Natural killer cell treated with Interleukin-12 subunit alpha and Interleukin-12 subunit beta and Interleukin-15 and Interleukin-18, amount 100 ng/mL, for 72 hours (primary cell): Measurements from ENCODE around the gene TMEM225. TPM values are rescaled to one million over a fixed set of nuclear protein-coding genes. Genes with fewer than 3 reads are reported as not detected.
"Not testable (repeated sequence)": the region's sequence is repeated elsewhere in the genome, so short reads cannot be mapped to it uniquely, and the experiment has no call there.

Source experiments
- ATAC-seq, 2 donors: fragments of 150-1000 bp; cut with Tn5 transposase in 1 of 2; sonication (Bioruptor Pico), chemical (Tn5 transposase) in 1 of 2; 2 replicates each; pipeline ENCODE4 v1.10.0; 2021
- DNase-seq: peaks from one replicate; pipeline ENCODE4 v3.0.0; 2022; ENCODE audit warnings: low spot score
- H3K27ac Mint-ChIP-seq, 2 donors: 1 replicate in 1 of 2; 2 replicates in 1 of 2; pipeline ENCODE4 v1.8.0; 2022; ENCODE audit warnings: mixed read lengths in 2 of 2, mild to moderate bottlenecking in 1 of 2, moderate library complexity in 1 of 2
- H3K27me3 Mint-ChIP-seq, 2 donors: 1 replicate in 1 of 2; 2 replicates in 1 of 2; pipeline ENCODE4 v1.8.0; 2022; ENCODE audit warnings: mixed read lengths in 2 of 2
- H3K36me3 Mint-ChIP-seq: one replicate; pipeline ENCODE4 v1.8.0; 2022; ENCODE audit warnings: mixed read lengths
- H3K4me1 Mint-ChIP-seq, 2 donors: 1 replicate in 1 of 2; 2 replicates in 1 of 2; pipeline ENCODE4 v1.8.0; 2022; ENCODE audit warnings: low read depth in 2 of 2, mixed read lengths in 2 of 2, mild to moderate bottlenecking in 1 of 2
- H3K4me3 Mint-ChIP-seq: one replicate; pipeline ENCODE4 v1.8.0; 2022; ENCODE audit warnings: mixed read lengths
- H3K9me3 Mint-ChIP-seq: 2 replicates; pipeline ENCODE4 v1.8.0; 2022; ENCODE audit warnings: mixed read lengths
- total RNA-seq, 2 donors: library from RNA; stranded (reverse); gene quantifications; one replicate each; pipeline ENCODE4 v1.2.3, GENCODE V29; 2022

Gene TMEM225, protein sequence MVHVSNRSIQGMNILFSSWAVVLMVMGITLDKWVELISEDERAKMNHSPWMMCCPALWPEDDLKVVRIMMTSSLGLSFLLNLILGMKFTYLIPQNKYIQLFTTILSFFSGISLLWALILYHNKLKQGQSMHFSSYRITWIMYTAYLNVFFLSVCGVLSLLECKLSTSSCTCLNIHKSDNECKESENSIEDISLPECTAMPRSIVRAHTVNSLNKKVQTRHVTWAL
- total RNA-seq = not detected

DNA sequence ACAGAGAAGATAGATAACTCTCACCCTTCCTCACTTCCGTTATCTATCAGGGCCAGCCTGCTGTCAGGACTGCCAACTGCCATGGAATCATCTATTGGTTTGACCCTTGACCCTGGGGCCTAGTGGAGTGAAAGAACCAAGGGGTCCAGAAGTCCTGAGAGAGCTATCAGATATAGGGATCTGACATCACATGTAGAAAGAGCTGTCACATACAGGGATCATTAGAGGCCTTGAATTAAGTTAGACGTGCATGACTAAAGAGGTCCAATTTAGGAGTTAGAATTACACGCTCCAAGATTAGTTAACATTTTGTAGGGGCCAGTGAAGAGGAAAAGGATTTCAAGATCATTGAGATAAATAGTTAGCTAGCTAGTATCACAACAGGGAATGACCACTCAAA, at the start of gene TMEM225:
TSS of gene TMEM225 (minus strand) at position 101 of the 400 bp plus-strand sequence. CDS start 245 bp downstream, outside the sequence.
- no peak within 1 kb of the TSS for H3K27ac Mint-ChIP-seq
- DNase-seq (no peak), ATAC-seq (no peak)
- no peaks in the 10 kb centered on the region for H3K36me3 Mint-ChIP-seq
- peaks cover 0 to 6% of the 10 kb centered on the region in 2 donors for H3K27me3 Mint-ChIP-seq
- H3K9me3 Mint-ChIP-seq = peaks cover 6% of the 10 kb centered on the region
- no peaks in the 10 kb centered on the region for H3K4me1 Mint-ChIP-seq
- no peak within 1 kb of the TSS for H3K4me3 Mint-ChIP-seq

GRCh38 chr11:123924027-123924426, 38.6 kb upstream of the TMEM225 start:
- H3K4me3 Mint-ChIP-seq = no peak overlapping the region
- H3K27ac Mint-ChIP-seq = no peak overlapping the region
- no peaks in the 10 kb centered on the region for H3K27me3 Mint-ChIP-seq
- no peaks in the 10 kb centered on the region for H3K36me3 Mint-ChIP-seq
- H3K9me3 Mint-ChIP-seq = no peaks in the 10 kb centered on the region
- no peaks in the 10 kb centered on the region for H3K4me1 Mint-ChIP-seq
- no peak for ATAC-seq
- no peak for DNase-seq

GRCh38 chr11:123920943-123921342, 35.5 kb upstream of the TMEM225 start:
- no peaks in the 10 kb centered on the region for H3K36me3 Mint-ChIP-seq
- no peak overlapping the region for H3K4me3 Mint-ChIP-seq
- H3K4me1 Mint-ChIP-seq = no peaks in the 10 kb centered on the region
- no peak for DNase-seq
- H3K9me3 Mint-ChIP-seq = peaks cover 3% of the 10 kb centered on the region
- no peak overlapping the region for H3K27ac Mint-ChIP-seq
- no peak for ATAC-seq
- H3K27me3 Mint-ChIP-seq = no peaks in the 10 kb centered on the region

DNA sequence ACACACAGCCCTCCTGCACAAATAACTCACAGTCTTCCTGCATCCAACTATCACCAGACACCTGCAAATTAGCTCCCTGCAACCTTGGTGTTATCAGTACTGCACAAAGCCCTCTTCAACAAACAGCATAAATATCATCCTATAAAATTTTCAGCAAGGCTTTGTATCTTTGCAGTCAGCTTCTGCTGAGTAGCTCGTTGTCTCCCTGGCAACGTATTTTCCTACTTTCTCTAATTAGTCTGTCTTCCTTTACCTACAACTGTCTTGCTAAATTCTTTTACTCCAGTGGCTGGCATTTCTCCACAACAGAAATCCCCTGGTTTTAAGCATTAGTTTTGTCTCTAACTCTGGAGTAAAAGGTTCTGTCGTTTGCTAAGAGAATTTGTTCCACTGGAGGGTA, 20.4 kb upstream of the TMEM225 start:
- no peak for DNase-seq
- H3K27me3 Mint-ChIP-seq = peaks cover 3 to 40% of the 10 kb centered on the region in 2 donors
- H3K36me3 Mint-ChIP-seq = no peaks in the 10 kb centered on the region
- H3K4me3 Mint-ChIP-seq = no peak overlapping the region
- no peaks in the 10 kb centered on the region for H3K4me1 Mint-ChIP-seq
- no peaks in the 10 kb centered on the region for H3K9me3 Mint-ChIP-seq
- no peak for ATAC-seq
- no peak overlapping the region for H3K27ac Mint-ChIP-seq

DNA sequence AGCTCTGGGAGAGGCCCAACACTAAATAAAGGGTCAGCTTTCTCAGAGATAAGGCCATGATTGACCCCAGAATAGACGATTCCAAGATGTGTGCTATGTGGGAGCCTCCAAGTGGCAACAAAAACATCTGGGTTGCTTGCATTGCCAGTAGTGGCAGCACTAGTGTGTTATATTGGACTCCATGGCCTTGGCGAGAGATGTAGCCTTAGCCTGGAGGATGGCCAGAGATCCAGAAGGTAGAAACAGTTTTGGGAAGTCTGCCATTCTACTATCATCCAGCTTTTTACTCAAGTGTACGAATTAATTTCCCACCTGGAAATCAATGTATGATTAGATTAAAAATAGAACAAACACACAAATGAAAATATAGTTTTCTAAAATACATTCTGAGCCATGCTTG, 19.5 kb upstream of the TMEM225 start:
- no peak overlapping the region for H3K4me3 Mint-ChIP-seq
- peaks cover 3 to 40% of the 10 kb centered on the region in 2 donors for H3K27me3 Mint-ChIP-seq
- ATAC-seq = no peak
- no peaks in the 10 kb centered on the region for H3K4me1 Mint-ChIP-seq
- no peaks in the 10 kb centered on the region for H3K36me3 Mint-ChIP-seq
- no peak overlapping the region for H3K27ac Mint-ChIP-seq
- no peak for DNase-seq
- H3K9me3 Mint-ChIP-seq = no peaks in the 10 kb centered on the region

GRCh38 chr11:123903932-123904331, 18.5 kb upstream of the TMEM225 start:
- H3K4me1 Mint-ChIP-seq = no peaks in the 10 kb centered on the region
- no peaks in the 10 kb centered on the region for H3K36me3 Mint-ChIP-seq
- H3K9me3 Mint-ChIP-seq = no peaks in the 10 kb centered on the region
- peaks cover 3 to 40% of the 10 kb centered on the region in 2 donors for H3K27me3 Mint-ChIP-seq
- ATAC-seq (peak in 1 of 2 donors; percentile 68), DNase-seq (no peak)
- H3K4me3 Mint-ChIP-seq = no peak overlapping the region
- no peak overlapping the region for H3K27ac Mint-ChIP-seq

DNA sequence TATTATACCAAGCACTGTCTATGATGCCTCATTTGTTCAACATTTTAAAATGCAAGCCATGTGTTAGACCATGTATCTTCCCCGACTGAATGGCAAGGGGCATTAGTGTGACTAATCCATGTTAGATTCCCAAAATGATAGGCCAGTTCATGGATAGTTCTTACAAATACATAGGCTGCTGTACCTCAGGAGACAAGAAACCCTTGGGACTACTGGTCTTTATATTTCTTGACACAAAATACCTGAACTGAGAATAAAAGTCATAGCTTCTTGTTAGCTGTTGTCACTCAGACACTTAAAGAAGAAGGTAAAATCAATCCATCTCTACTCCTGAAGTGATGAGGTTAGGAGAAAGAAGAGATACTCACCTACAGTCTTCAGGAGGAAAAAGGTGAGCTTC, 16.4 kb upstream of the TMEM225 start, which contains the start of gene OR8D4:
TSS of gene OR8D4 (plus strand) at position 301 of the 400 bp plus-strand sequence. CDS start 4,265 bp downstream, outside the sequence.
- no peaks in the 10 kb centered on the region for H3K9me3 Mint-ChIP-seq
- ATAC-seq = no peak
- no peak within 1 kb of the TSS for H3K4me3 Mint-ChIP-seq

DNA sequence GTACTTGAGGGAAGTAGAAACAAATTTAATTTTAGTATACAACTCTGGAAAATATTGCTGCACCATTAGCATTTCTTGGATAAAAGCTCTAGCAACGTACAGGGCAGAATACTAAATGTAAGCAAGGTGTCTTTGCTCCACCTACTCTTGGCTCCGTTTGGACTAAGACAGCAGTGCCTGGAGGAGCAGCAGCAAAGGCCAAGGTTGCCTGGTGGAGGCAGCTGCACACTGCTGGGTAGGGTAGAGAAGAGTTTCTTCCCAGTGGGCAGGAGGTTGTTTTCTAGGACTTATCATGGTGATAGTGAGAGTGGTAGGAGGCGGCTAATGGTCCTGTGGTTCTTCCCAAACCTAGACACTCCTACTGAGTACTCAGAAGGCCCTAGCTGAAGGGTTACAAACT, 14.3 kb upstream of the TMEM225 start:
- Mint-ChIP-seq H3K27ac (no peak overlapping the region), H3K4me3 (no peak overlapping the region), H3K27me3 (peaks cover 0 to 19% of the 10 kb centered on the region in 2 donors), H3K36me3 (no peaks in the 10 kb centered on the region), H3K9me3 (no peaks in the 10 kb centered on the region), H3K4me1 (no peaks in the 10 kb centered on the region)
- ATAC-seq = no peak
- no peak for DNase-seq

More for the DNA sequence above, 16.4 kb upstream of the TMEM225 start, which contains the start of gene OR8D4:
- H3K27ac Mint-ChIP-seq = no peak within 1 kb of the TSS
- no peaks in the 10 kb centered on the region for H3K4me1 Mint-ChIP-seq
- peaks cover 0 to 30% of the 10 kb centered on the region in 2 donors for H3K27me3 Mint-ChIP-seq
- H3K36me3 Mint-ChIP-seq = no peaks in the 10 kb centered on the region
- DNase-seq = no peak

DNA sequence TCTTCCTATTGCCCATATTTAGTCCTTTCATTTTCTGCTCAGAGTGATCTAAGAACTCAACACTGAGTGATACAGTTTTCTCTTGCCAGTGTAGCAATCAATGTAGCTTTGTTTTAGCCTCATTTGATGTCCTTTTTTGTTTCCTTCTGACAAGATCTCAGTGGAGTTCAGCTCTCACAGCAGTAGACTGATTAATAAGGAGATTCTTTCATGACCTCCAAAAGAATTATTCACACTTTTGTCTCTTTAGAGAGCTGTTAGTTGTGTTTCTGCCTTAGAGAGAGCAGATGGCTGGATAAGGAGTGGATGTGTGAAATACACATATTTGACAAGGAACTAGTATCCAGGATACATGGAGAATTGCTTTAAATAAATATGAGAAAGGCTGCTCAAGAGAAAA, 6.6 kb upstream of the TMEM225 start:
- peaks cover 3% of the 10 kb centered on the region for H3K9me3 Mint-ChIP-seq
- H3K27me3 Mint-ChIP-seq = no peaks in the 10 kb centered on the region
- DNase-seq (no peak), ATAC-seq (no peak)
- no peaks in the 10 kb centered on the region for H3K36me3 Mint-ChIP-seq
- H3K27ac Mint-ChIP-seq = no peak overlapping the region
- H3K4me1 Mint-ChIP-seq = no peaks in the 10 kb centered on the region
- no peak overlapping the region for H3K4me3 Mint-ChIP-seq

GRCh38 chr11:123880912-123881311, 4.6 kb downstream of the TMEM225 start:
- Mint-ChIP-seq H3K9me3 (peaks cover 3% of the 10 kb centered on the region), H3K36me3 (no peaks in the 10 kb centered on the region), H3K4me3 (no peak overlapping the region), H3K27ac (no peak overlapping the region), H3K27me3 (peaks cover 0 to 6% of the 10 kb centered on the region in 2 donors), H3K4me1 (no peaks in the 10 kb centered on the region)
- no peak for DNase-seq
- no peak for ATAC-seq

GRCh38 chr11:123867795-123868194, 17.7 kb downstream of the TMEM225 start:
- not testable (repeated sequence) for DNase-seq, ATAC-seq, H3K36me3 Mint-ChIP-seq, H3K4me1 Mint-ChIP-seq, H3K4me3 Mint-ChIP-seq, H3K27me3 Mint-ChIP-seq, H3K27ac Mint-ChIP-seq, H3K9me3 Mint-ChIP-seq

DNA sequence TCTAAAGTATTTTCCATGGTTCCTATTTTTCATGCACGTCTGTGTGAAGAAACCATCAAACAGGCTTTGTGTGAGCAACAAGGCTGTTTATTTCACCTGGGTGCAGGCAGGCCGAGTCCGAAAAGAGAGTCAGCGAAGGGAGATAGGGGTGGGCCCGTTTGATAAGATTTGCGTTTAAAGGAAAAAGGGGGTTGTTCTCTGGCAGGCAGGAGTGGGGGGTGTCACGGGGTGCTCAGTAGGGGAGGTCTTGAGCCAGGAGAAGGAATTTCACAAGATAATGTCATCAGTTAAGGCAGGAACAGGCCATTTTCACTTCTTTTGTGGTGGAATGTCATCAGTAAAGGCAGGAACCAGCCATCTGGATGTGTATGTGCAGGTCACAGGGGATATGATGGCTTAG, 20.2 kb downstream of the TMEM225 start:
- H3K4me3 Mint-ChIP-seq, H3K9me3 Mint-ChIP-seq, H3K27ac Mint-ChIP-seq, DNase-seq, H3K27me3 Mint-ChIP-seq, ATAC-seq, H3K36me3 Mint-ChIP-seq, H3K4me1 Mint-ChIP-seq: not testable (repeated sequence)

- H3K36me3 Mint-ChIP-seq = no peaks in the 10 kb centered on the region
- no peak overlapping the region for H3K4me3 Mint-ChIP-seq
- DNase-seq (no peak), ATAC-seq (no peak)
- no peaks in the 10 kb centered on the region for H3K9me3 Mint-ChIP-seq
- no peak overlapping the region for H3K27ac Mint-ChIP-seq
- H3K27me3 Mint-ChIP-seq = no peaks in the 10 kb centered on the region
- H3K4me1 Mint-ChIP-seq = no peaks in the 10 kb centered on the region
Observed at GRCh38 chr11:123859731-123860130, 25.7 kb downstream of the TMEM225 start.

GRCh38 chr11:123856444-123856843, 29.0 kb downstream of the TMEM225 start:
- Mint-ChIP-seq H3K27me3 (peaks cover 0 to 3% of the 10 kb centered on the region in 2 donors), H3K27ac (no peak overlapping the region), H3K9me3 (peaks cover 6% of the 10 kb centered on the region), H3K36me3 (no peaks in the 10 kb centered on the region), H3K4me3 (no peak overlapping the region), H3K4me1 (no peaks in the 10 kb centered on the region)
- ATAC-seq (no peak), DNase-seq (no peak)

- peaks cover 6% of the 10 kb centered on the region for H3K9me3 Mint-ChIP-seq
- DNase-seq = no peak
- no peaks in the 10 kb centered on the region for H3K36me3 Mint-ChIP-seq
- no peak overlapping the region for H3K27ac Mint-ChIP-seq
- peaks cover 0 to 3% of the 10 kb centered on the region in 2 donors for H3K27me3 Mint-ChIP-seq
- H3K4me1 Mint-ChIP-seq = no peaks in the 10 kb centered on the region
- no peak for ATAC-seq
- no peak overlapping the region for H3K4me3 Mint-ChIP-seq
Observed at GRCh38 chr11:123853038-123853437, 32.4 kb downstream of the TMEM225 start.
